GM12878 (cell line): ENCODE measurements around the gene DRD3. TPM values are rescaled to one million over a fixed set of nuclear protein-coding genes. Genes with fewer than 3 reads are reported as not detected.
A peak's percentile ranks its signal among the peaks of the same experiment; 100 is the strongest.

Source experiments
- ATAC-seq: fragments of 200-7000 bp; cut with Tn5 transposase; 3 replicates; pipeline ENCODE4 v1.9.1; 2020; ENCODE audit warnings: mild to moderate bottlenecking, moderate library complexity
- BruUV-seq: library from RNA; stranded (reverse); fragments of 400-500 nt; replicated peaks from 2 replicates; lab custom pipeline; 2021; lab: Mats Ljungman, UMichigan
- CTCF ChIA-PET: fragments of 300-600 bp; sonication (Branson Sonifier 250); formaldehyde crosslinking; extraction: SDS; loops from one replicate; lab custom pipeline; 2021; ENCODE audit warnings: inconsistent platforms; lab: Yijun Ruan, JAX
- POLR2A ChIA-PET: fragments of 350-600 bp; formaldehyde crosslinking; extraction: SDS; loops from one replicate; lab custom pipeline; 2021; ENCODE audit warnings: inconsistent platforms; lab: Charles Lee
- RAD21 ChIA-PET: fragments of 300-600 bp; sonication (Branson Sonifier 250); formaldehyde crosslinking; loops from one replicate; lab custom pipeline; 2023; ENCODE audit warnings: antibody characterized with exemption; ENCODE audit not compliant: unreplicated experiment; lab: Charles Lee
- SMC1A ChIA-PET: fragments of 300-600 bp; sonication (Branson Sonifier 250); formaldehyde crosslinking; loops from one replicate; lab custom pipeline; 2023; ENCODE audit not compliant: unreplicated experiment, uncharacterized antibody; lab: Charles Lee
- DNase-seq: peaks from one replicate; pipeline ENCODE4 v3.0.0-alpha.2; 2011; ENCODE audit warnings: low read depth, low spot score
- FAIRE-seq: peaks from 3 replicates; lab custom pipeline; 2011; peaks lifted over from hg19 to GRCh38; lab: Jason Lieb, UNC
- H2AFZ ChIP-seq: 2 replicates; pipeline ENCODE4 v1.6.0; 2011; ENCODE audit warnings: low read depth, low read length, control low read depth; ENCODE audit not compliant: control insufficient read depth
- H3K27ac ChIP-seq: 2 replicates; pipeline ENCODE4 v1.5.1; 2011; ENCODE audit warnings: control low read depth; ENCODE audit not compliant: control insufficient read depth, insufficient read depth
- H3K27me3 ChIP-seq, 2 experiments: replicated peaks in 1 of 2; 2 replicates each; pipeline versions ENCODE4 v1.6.0 to v1.6.1; 2011; ENCODE audit warnings: low read length in 1 of 2; ENCODE audit not compliant: control insufficient read depth in 2 of 2, insufficient read depth in 2 of 2
- H3K36me3 ChIP-seq, 2 experiments: 2 replicates each; pipeline ENCODE4 v1.5.1; 2011; ENCODE audit warnings: low read length in 1 of 2; ENCODE audit not compliant: control insufficient read depth in 2 of 2, insufficient read depth in 2 of 2
- H3K4me1 ChIP-seq: 2 replicates; pipeline ENCODE4 v1.6.1; 2011; ENCODE audit warnings: mild to moderate bottlenecking, low read length, moderate library complexity, mixed read lengths; ENCODE audit not compliant: control insufficient read depth, insufficient read depth
- H3K4me2 ChIP-seq: 2 replicates; pipeline ENCODE4 v1.6.0; 2011; ENCODE audit warnings: control low read depth; ENCODE audit not compliant: control insufficient read depth, insufficient read depth
- H3K4me3 ChIP-seq: fragments of 200-600 bp; sonication (generic); 2 replicates; pipeline ENCODE4 v1.5.1; 2016
- H3K79me2 ChIP-seq: 2 replicates; pipeline ENCODE4 v1.6.0; 2011; ENCODE audit warnings: low read length; ENCODE audit not compliant: control insufficient read depth, insufficient read depth
- H3K9ac ChIP-seq: 2 replicates; pipeline ENCODE4 v1.8.0; 2011; ENCODE audit warnings: low read length, control low read depth, mixed read lengths; ENCODE audit not compliant: control insufficient read depth, insufficient read depth
- H3K9me3 ChIP-seq: replicated peaks from 3 replicates; pipeline ENCODE4 v1.5.1; 2011; ENCODE audit warnings: mild to moderate bottlenecking, low read length; ENCODE audit not compliant: control insufficient read depth, insufficient read depth
- H4K20me1 ChIP-seq: 2 replicates; pipeline ENCODE4 v1.6.0; 2011; ENCODE audit not compliant: control insufficient read depth, insufficient read depth
- YY1 ChIP-seq: IDR thresholded peaks from 2 replicates; pipeline ENCODE4 v1.6.1; 2011; ENCODE audit warnings: low read depth, mild to moderate bottlenecking, low read length
- ZNF384 ChIP-seq: IDR thresholded peaks from 2 replicates; pipeline ENCODE4 v1.6.1; 2012; ENCODE audit warnings: low read depth, mild to moderate bottlenecking, low read length, improper control_type of control experiment, borderline replicate concordance
- WGBS: methylation state at CpG from one replicate; pipeline ENCODE4 v1.1.6; 2016; ENCODE audit warnings: low lambda C conversion rate; ENCODE audit not compliant: insufficient replicate concordance, insufficient coverage; ENCODE audit errors: missing lambda C conversion rate; 5-methylcytosine and 5-hydroxymethylcytosine counted together
- in situ Hi-C: fragments of 300-500 bp; cut with MboI; formaldehyde crosslinking; loops from 9 replicates; pipeline ENCODE4 v1.14.3; 2018; ENCODE audit warnings: mixed read lengths
- intact Hi-C: fragments of 100-400 bp; cut with micrococcal nuclease; formaldehyde crosslinking; loops from one replicate; pipeline ENCODE4 v1.14.2; 2022; ENCODE audit not compliant: unreplicated experiment
- polyA plus RNA-seq, 11 experiments: library from polyadenylated mRNA; depleted of rRNA in 4 of 11; unstranded in 6 of 11; stranded (reverse) in 5 of 11; fragments of >200 nt; fragmentation: Nextera tagmentation in 4 of 11; fragmentation: Illumina TruSeq in 1 of 11; extraction: Ambion mirVana in 4 of 11; extraction: Trizol in 1 of 11; gene quantifications; 1 replicate in 1 of 11; 2 replicates in 10 of 11; pipeline versions ENCODE4 v1.2.1 to v1.2.3, GENCODE V29; 2011 to 2016; ENCODE audit warnings: inconsistent platforms in 2 of 11, missing spikeins in 2 of 11, low read depth in 1 of 11
- total RNA-seq, 4 experiments: library from RNA; depleted of rRNA in 3 of 4; stranded (reverse); fragments of >200 nt in 3 of 4; fragmentation: Illumina TruSeq in 1 of 4; extraction: Trizol in 1 of 4; gene quantifications; 2 replicates each; pipeline versions ENCODE4 v1.2.1 to v1.2.3, GENCODE V29; 2013 to 2021
- TF ChIP-seq, protein P1 (sequence below), 3 experiments: IDR thresholded peaks in 2 of 3; conservative IDR thresholded peaks in 1 of 3; 2 replicates each; pipeline ENCODE4 v1.5.1; 2011; ENCODE audit warnings: low read depth in 3 of 3, low read length in 3 of 3, mild to moderate bottlenecking in 3 of 3, control low read depth in 2 of 3, moderate library complexity in 2 of 3, inconsistent platforms in 1 of 3, mixed read lengths in 1 of 3; ENCODE audit not compliant: control insufficient read depth in 2 of 3, insufficient read depth in 1 of 3; ENCODE audit errors: extremely low read depth in 1 of 3

Gene DRD3
- total and polyA plus RNA-seq, 10 of the 15 experiments (the other 5 are each of a cell fraction or from before 2014, with no cell fraction given) = not detected

DNA sequence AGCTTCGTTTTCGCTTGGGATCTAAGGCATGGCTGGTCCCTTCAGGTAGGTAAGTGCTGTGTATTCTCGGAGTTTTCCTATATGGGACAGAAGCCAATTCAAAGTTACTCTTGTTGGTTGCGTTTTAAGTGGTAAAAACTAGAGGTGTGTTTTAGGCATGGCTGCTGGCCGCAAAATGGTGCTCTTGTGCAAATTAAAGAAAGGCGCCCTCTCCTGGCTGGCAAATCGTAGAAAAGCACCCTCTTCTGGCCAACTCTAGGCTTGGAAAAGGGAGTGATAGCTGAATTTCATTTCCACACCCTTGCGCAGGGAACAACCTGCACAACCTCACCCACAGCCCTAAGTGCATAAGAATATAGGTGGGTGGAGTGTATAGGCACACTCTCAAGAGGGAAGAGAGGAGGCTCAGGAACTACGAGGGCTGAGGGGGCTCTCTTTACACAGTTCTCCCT lies 23.5 kb downstream of the DRD3 start:
- H2AFZ ChIP-seq = no peak overlapping the region
- DNase-seq = no peak
- TF ChIP-seq ZNF384 (no peak), YY1 (peak; percentile 75)
- TF ChIP-seq, protein P1, sequence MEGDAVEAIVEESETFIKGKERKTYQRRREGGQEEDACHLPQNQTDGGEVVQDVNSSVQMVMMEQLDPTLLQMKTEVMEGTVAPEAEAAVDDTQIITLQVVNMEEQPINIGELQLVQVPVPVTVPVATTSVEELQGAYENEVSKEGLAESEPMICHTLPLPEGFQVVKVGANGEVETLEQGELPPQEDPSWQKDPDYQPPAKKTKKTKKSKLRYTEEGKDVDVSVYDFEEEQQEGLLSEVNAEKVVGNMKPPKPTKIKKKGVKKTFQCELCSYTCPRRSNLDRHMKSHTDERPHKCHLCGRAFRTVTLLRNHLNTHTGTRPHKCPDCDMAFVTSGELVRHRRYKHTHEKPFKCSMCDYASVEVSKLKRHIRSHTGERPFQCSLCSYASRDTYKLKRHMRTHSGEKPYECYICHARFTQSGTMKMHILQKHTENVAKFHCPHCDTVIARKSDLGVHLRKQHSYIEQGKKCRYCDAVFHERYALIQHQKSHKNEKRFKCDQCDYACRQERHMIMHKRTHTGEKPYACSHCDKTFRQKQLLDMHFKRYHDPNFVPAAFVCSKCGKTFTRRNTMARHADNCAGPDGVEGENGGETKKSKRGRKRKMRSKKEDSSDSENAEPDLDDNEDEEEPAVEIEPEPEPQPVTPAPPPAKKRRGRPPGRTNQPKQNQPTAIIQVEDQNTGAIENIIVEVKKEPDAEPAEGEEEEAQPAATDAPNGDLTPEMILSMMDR (IDR thresholded peaks at IDR 0.05 in 2 of 3, conservative IDR thresholded peaks at IDR 0.05 in 1 of 3; ENCODE audit: control insufficient read depth in 2 of 3, extremely low read depth in 1 of 3, insufficient read depth in 1 of 3, low read depth in 3 of 3, low read length in 3 of 3) = peak; percentile 57 to 60 (median 59)
- TF ChIP-seq, all 136 proteins: peak for 2
- no peak overlapping the region for H3K4me3 ChIP-seq
- FAIRE-seq = peak; percentile 23
- ChIA-PET CTCF (interaction anchor here (0.7 to 9.1 kb wide), 35 partner anchors 11 to 1031 kb away, joined by 3 to 90 read pairs (median 4); no protein-coding TSS in a partner anchor), POLR2A (no interaction called here), RAD21 (interaction anchor here (0.9 to 2.1 kb wide), 5 partner anchors 58 to 263 kb away, joined by 3 to 14 read pairs (median 5); no protein-coding TSS in a partner anchor), SMC1A (interaction anchor here (0.6 to 2.1 kb wide), 9 partner anchors 20 to 419 kb away, joined by 3 to 9 read pairs (median 3); no protein-coding TSS in a partner anchor)
- H3K4me1 ChIP-seq = no peaks in the 10 kb centered on the region; the same call in 1 of the 2 replicates
- no peaks in the 10 kb centered on the region for H3K9me3 ChIP-seq
- H3K9ac ChIP-seq = no peak overlapping the region
- in situ Hi-C loops (loop anchor here (10.0 kb wide), 1 partner anchor 421 kb away; no protein-coding TSS in a partner anchor), intact Hi-C loops (no loop called here)
- H4K20me1 ChIP-seq = no peaks in the 10 kb centered on the region
- peaks cover 0 to 1% of the 10 kb centered on the region in 2 experiments; a peak in 1 of 4 replicates for H3K27me3 ChIP-seq
- no TSS peak for BruUV-seq
- no peaks in the 10 kb centered on the region for H3K79me2 ChIP-seq
- no peak overlapping the region for H3K4me2 ChIP-seq
- H3K27ac ChIP-seq = no peak overlapping the region
- H3K36me3 ChIP-seq = no peaks in the 10 kb centered on the region
- WGBS = 80% methylated on average over 9 of the region's 9 CpGs
- peak; percentile 34 for ATAC-seq
